ENCODE data around the gene SSBP3.

DNA sequence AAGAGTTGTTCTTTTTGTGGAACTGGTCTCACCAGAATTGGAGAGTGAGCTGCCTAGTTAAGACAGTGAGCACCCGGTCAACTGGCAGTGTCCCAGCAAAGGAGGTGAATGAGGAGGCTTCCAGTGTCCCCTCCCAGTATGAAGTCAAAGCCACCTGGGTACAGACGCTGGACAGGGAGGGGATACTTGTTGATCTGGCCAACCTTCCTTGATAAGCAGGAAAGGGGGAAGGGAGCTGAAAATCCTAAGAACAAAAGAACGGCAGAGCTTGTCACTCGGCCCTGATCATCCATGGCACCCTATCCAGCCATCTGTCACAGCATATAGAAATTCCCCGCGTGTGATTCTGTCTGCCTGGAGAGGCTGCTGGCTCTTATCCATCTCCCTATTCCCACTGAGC lies 91.5 kb downstream of the SSBP3 start:
- TF ChIP-seq ZNF263 (CRISPR knock-in tag; IDR thresholded peaks at IDR 0.05; ENCODE audit: low read depth) (no peak), E2F5 (CRISPR knock-in tag; IDR thresholded peaks at IDR 0.05) (no peak), CTCF (IDR thresholded peaks at IDR 0.05) (no peak)
- TF ChIP-seq, protein P1, sequence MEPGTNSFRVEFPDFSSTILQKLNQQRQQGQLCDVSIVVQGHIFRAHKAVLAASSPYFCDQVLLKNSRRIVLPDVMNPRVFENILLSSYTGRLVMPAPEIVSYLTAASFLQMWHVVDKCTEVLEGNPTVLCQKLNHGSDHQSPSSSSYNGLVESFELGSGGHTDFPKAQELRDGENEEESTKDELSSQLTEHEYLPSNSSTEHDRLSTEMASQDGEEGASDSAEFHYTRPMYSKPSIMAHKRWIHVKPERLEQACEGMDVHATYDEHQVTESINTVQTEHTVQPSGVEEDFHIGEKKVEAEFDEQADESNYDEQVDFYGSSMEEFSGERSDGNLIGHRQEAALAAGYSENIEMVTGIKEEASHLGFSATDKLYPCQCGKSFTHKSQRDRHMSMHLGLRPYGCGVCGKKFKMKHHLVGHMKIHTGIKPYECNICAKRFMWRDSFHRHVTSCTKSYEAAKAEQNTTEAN (CRISPR knock-in tag; IDR thresholded peaks at IDR 0.05) = no peak

Measured in WTC11 (cell line).